HPDE6-E6E7 (cell line): ENCODE data around the gene CDH12.
"Not testable (repeated sequence)": the region's sequence is repeated elsewhere in the genome, so short reads cannot be mapped to it uniquely, and the experiment has no call there.

Experiments
- DNase-seq: peaks from one replicate; pipeline ENCODE4 v3.0.0; 2011; ENCODE audit warnings: missing footprints; ENCODE audit errors: extremely low spot score

The CDH12 gene

DNA sequence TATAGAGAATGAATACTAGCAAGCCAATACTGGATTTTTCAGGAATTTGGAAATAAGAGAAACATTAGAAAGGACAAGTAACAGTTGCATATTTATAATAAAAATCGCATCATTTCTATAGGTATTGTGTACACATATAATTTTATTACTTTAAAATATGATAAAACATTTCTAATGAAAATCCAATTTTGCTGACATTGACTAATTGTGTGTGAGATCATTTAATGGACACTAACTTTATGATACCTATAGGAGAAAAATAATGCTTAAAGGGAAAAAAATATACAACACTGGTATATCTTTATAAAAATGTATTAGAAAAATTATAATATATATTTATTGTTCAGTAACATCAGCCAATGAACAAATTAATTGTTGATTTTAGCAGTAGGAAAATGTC lies 557.3 kb downstream of the CDH12 start:
- DNase-seq: no peak

- DNase-seq: no peak
Observed at GRCh38 chr5:22293147-22293546, 560.0 kb downstream of the CDH12 start.

DNA sequence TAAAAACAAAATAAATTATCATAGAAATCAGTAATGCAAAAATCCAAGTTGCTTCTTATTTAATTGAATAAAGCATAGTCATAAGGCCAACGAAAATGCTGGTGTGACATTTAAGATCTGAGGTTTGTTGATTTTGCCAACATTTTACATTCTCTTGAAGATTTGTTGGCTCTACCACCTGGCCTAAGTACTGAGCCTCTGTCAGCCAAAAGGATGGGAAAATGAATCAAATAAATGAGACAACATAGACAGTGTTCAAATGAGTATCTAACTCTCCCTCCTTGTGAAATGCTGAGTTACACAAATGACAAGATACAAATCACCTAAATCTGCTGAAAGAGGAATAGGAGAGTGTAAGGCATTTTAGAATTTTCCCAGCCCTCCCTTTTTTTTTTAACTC lies 575.0 kb downstream of the CDH12 start:
- DNase-seq: no peak

DNA sequence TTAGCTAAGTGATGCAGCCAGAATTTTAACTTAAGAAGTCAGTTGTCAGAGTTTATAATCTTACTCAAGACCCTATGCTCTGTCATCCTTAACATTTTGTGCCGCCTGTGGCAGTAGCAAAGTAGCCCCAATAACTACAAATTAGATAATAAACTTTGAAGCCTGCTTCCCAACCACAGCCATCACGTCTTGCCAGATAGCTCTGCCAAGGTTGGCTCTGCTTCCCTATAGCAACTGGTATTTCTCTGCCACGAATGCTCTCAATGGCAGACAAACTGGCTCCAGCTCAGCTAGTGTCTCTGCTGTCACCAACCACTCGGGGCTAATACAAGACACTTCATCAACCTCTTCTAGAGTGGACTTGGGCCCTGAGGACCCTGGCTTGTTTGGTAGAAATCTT lies 576.1 kb downstream of the CDH12 start:
- DNase-seq: no peak

DNA sequence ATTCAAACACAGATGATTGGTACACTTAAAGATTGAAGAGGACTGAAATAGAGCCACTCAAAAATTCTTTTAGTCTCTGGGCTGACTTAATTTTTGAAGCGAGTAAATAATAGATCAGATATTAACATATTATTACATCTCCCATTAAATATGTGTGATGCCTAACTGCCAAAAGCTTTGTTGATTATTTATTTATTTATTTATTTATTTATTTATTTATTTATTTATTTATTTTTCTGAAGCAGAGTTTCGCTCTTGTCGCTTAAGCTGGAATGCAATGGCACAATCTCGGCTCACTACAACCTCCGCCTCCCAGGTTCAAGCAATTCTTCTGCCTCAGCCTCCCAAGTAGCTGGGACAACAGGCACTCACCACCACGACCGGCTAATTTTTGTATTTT lies 587.3 kb downstream of the CDH12 start:
- not testable (repeated sequence) for DNase-seq

DNA sequence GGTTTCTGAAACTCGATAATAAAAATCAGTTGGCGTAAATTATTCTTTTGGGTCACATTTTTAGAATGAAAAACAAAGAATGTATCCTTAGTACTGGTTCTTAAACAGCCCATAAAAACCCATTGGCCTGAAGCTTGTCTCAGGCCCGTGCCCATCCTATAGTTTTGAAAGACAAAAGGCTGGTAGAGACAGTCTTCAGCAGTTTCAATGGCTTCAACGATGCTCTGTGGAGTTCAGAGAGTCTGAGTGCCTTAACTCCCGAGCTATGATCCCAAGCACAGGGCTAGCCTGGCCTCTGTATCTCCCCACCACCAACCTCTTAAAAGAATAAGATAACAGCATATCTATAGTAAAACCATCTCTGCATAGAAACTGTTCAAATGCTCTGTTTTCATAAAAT lies 595.0 kb downstream of the CDH12 start:
- no peak for DNase-seq

- no peak for DNase-seq
Observed at GRCh38 chr5:22250528-22250927, 602.6 kb downstream of the CDH12 start.

GRCh38 chr5:22249209-22249729 lies 603.9 kb downstream of the CDH12 start:
- DNase-seq: no peak

- no peak for DNase-seq
Observed at GRCh38 chr5:22245770-22246169, 607.4 kb downstream of the CDH12 start.

GRCh38 chr5:22242532-22242931 lies 610.6 kb downstream of the CDH12 start:
- DNase-seq: no peak

DNA sequence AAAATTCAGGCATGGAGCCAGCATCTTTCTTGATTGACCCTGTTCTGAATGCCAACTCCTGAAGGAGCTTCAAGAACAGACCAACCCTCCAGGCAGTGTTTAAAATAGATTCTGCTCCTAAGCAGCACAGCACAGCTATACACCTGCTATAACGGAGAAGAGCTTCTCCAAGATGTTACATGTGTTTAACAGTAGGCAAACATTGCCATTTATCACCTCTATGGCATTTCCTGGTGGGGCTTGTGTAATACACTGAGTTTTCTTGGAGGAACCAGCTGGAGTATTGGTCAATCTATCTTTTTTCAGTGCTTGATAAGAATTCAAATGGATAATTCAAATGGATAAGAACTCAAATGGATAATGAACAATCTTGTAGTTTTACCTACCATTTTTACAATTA lies 615.1 kb downstream of the CDH12 start:
- DNase-seq: no peak

DNA sequence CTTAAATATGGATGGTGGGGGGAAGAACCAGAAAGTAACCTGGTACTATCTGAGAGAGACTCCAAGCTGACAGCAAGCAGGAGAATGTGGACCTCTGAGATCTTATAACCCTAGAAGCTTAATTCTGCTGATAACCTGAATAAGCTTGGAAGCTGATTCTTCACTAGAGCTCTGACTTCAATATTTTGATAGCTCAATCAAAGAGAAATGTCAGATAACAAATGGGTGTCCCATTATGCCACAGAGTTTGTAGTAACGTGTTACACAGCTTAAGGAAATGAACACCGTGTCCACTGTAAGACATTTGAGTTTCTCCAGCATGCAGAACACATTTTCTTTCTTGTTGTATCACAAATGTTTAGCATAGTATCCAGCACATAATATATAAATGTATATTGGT lies 626.7 kb downstream of the CDH12 start:
- DNase-seq: no peak

- no peak for DNase-seq
Observed at GRCh38 chr5:22223079-22223478, 630.1 kb downstream of the CDH12 start.

DNA sequence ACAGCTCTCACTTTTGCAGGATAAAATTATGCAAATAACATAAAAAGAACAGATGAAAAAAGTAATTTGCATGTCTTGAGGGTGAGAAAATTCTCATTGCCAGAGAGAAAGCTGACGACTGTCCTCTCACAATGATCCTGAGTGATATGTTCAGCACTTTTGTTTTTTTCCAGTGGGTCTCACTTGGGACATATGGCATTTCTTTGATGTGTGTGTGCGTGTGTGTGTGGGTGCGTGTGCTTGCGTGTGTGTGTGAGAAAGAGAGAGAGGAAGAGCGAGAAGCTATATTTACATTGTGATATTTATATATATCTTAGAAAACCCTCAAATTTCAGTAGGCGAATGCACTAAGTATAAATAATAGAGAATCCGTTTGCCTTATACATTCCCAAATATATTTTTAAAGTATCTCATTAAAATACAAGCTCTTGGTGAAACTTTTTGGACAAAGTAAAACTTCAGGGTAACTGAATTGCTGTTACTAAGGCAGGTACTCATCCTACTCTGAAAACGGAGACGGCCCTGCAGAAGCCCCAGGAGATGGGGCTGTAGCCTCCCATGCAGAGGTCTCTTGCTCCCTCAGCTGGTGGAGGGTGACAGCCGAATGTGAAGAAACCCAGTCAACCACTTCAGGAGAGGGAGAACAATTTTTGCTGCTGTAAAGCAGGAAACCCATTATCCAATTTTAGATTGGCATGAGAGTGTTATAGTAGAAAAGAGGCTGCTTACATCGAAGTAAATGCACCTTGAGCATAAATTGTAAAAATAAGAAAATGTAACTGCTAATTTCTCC lies 639.2 kb downstream of the CDH12 start:
- DNase-seq: not testable (repeated sequence)

DNA sequence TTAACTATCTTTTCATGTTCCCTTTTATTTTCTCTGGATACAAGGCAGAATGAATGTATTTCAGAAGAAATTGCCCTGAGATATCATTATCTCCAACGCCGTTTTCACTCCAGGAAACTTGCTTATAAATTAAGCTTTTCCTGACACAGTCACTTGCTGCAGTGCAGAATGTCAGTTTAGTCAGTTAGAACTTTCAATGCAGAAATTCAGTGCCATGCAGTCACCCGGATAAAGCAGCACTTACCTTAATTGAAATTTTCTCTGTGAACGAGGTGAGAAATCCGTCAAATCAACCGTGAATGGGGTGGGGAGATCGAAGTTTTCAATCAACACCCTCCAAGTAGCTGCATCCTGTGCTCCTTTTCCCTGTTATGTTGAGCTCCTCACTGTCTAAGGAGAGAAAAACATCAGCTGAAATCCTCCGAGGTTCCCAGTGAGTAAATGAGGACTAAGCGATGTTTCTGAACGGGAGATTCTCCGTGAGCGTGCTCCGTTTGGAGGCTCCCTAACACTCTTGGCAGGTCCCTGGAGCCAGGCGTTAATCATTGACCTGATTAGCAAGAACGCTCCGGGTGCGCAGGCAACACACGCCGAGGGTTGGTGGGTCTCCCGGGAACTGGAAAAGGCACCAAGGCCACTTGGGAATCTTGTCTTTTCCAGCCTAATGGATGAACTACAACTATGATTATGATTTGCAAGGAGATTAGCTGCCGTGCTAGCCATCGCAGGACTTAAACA lies 640.7 kb downstream of the CDH12 start:
- not testable (repeated sequence) for DNase-seq

DNA sequence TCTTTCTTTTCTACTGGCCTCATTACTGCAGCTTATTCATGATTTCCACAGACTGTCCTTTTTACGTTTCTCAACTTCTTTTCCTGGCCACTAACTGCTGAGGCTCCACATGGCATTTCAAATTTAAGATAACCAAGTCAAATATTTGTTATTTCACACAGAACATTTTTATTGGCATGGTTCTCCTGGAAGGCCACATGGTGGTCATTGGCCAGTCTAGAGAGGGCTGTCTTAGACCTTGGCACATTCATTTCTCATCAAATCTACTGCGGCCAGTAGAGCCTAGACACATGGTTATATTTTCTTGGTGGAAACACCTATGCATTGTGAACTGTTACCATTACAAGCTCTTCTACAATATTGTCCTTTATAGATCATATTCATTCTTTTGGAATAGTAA lies 644.7 kb downstream of the CDH12 start:
- DNase-seq: not testable (repeated sequence)

DNA sequence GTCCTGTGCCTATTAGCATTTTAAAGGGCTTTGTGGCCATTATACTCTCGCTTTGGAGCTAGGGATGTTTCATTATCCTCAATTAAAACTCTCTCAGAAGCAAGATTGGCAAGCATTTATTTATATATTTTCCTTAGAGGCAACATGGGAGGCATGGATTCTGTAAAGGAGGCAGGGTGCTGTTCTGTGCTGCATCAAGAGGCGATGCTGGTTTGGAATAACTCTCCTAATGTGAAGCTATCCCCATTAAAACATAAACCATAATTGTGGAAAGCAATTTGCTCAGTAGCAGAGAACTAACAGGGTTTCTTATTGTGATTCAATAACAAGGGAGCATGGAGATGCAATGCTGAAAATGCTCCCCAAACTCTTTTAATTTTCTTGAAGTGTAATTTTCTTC lies 664.5 kb downstream of the CDH12 start:
- DNase-seq: not testable (repeated sequence)

GRCh38 chr5:22187632-22188228 lies 665.4 kb downstream of the CDH12 start:
- DNase-seq: not testable (repeated sequence)

DNA sequence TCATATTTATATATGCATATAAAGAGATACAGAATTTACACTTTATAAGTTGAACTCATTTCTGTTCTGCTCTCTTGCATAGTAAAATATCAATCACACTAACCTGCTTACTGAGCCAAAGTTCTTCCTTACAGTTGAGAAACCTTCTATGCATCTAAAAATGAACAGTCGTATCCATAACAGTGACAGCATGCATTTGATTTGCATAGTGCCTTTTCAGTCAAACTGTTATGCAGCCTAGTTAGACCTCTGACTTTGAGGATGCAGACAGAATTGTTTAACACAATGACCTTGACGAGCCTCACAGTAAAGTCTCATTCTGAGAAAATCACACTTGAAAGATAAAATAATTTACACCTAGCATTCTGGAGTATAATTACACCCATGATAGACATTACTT lies 683.9 kb downstream of the CDH12 start:
- not testable (repeated sequence) for DNase-seq

- DNase-seq: not testable (repeated sequence)
Observed at GRCh38 chr5:22168704-22169103, 684.4 kb downstream of the CDH12 start.

DNA sequence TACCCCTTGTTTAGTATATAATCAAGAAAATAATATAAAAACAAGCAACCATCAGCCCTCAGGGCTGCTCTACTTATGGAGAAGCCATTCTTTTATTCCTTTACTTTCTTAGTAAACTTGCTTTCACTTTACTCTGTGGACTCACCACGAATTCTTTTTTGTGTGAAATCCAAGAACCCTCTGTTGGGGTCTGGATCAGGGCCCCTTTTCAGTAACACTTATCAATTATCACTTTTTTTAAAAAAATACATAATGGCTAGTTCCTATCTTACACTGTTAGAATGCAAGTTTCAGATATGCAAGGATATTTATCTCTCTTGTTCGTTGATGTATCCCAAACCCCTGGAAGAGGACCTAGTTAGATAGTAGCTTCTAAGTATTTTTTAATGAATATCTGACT lies 687.2 kb downstream of the CDH12 start:
- DNase-seq: not testable (repeated sequence)

GRCh38 chr5:22164910-22165748 lies 688.0 kb downstream of the CDH12 start:
- not testable (repeated sequence) for DNase-seq
